HG02973 (cell line): ENCODE measurements around the gene IGSF10.

Experiments
- ATAC-seq: cut with Tn5 transposase; IDR thresholded peaks from one replicate; pipeline ENCODE4 v1.9.1; 2021; ENCODE audit warnings: moderate library complexity; ENCODE audit not compliant: unreplicated experiment

Gene IGSF10

DNA sequence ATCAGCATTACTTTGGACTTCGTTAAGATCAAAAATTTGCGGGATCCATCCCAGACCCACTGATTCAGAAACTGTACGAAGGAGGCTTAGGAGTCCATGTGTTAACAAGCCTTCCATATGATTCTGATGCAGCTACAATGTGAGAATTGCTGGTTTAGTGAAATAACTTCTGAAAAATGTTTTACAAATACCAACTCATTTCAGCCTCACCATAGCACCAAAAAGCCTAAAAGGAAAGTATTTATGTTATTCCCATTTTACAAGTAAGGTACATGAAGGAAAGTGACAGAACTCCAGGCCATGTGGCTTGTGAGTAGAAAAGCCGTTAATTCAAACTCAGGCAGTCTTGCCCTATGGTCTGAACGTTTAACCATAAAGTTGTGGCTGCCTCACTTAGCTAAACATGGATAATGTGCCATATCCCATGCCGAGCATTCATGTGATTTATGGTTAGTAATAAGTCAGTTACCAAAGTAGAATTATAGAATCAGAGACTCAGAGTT, 1.5 kb upstream of the IGSF10 start:
- no peak for ATAC-seq

DNA sequence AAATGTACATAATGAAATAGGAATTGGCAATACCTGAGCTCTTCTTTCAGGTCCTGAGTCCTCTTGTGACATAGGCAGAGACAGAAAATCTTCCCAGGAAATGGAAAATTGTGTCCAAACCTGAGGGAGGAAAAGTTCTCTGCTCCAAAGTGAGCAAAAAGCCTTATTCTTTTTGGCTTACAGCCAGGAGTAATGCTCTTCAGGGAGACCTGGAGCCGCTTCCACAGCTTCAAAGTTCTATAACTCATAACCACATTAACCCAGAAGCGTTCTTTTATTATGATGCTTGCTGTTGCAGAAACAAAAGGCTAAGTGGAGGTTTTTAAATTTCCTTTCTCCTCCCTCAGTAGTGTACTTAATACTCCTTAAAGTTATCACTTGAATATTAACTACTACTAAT, 633 bp downstream of the IGSF10 start:
- ATAC-seq = no peak

DNA sequence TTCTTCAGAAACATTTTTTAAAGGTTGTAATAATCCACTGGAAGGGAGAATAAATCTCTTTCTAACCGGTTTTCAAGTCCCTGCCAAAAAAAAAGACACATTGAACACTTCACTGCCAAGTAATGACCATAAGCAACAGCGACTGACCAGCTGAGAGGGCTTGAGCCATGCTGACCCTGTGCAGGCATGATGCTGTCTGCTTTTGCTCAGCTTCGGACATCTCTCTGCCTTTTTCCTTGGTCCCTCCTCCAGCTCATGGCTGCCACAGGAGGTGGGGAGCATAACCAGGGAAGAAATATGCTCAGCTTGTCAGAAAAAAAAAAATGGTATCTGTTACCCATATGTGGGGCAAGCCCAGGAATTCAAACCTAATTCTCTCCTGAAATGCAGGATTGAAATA, 1.5 kb downstream of the IGSF10 start:
- no peak for ATAC-seq

DNA sequence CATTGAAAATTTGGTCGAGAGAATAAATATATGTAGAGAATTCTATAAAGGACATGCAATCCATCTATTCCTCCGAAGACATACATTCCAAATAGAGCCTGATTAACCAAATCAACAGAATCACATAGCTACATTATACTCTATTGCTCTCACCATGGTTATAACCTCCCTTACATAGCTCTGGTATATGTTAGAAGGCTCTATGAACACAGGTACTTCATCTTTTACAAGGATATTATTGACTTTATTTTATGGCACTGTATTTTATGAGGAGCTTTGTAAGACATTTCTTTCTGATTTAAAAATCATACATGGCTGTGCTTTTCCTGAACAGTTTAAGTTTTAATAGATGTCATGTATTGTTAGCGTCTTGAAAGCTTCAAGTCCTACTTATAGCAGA, 4.8 kb downstream of the IGSF10 start:
- ATAC-seq = no peak

DNA sequence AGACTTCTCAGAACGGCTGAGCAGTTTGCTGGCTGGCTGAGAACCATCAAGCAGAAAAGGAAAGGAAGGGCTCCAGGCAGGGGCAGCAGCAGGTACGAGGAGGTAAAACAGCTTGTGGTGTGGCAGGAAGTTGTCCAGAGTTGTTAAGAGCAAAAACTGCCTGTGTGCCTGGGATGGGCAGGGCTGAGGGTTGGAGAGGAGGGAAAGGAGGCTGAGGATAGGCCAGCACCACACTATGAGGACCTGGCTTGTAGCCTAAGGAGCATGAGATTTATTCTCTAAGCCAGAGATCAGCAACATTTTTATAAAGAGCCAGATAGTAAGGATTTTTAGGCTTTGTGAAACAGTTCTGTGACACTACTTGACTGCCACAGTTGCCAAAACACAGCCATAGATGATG, 8.0 kb downstream of the IGSF10 start:
- no peak for ATAC-seq

DNA sequence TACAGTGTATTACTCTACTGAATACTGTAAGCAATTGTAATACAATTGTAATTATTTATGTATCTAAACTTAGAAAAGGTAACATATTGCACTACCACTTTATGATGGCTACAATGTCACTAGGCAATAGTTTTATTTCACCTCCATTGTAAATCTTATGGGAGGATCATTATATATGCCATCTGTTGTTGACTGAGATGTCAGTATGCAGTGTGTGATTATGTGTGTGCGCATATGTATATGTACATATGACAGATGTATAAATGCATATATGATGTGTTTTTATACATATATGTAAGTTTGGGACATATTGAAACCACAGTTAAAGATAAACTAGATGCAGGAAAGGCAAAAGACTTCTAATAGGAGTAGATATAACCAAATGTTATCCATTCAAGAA, 8.5 kb downstream of the IGSF10 start:
- ATAC-seq = no peak

DNA sequence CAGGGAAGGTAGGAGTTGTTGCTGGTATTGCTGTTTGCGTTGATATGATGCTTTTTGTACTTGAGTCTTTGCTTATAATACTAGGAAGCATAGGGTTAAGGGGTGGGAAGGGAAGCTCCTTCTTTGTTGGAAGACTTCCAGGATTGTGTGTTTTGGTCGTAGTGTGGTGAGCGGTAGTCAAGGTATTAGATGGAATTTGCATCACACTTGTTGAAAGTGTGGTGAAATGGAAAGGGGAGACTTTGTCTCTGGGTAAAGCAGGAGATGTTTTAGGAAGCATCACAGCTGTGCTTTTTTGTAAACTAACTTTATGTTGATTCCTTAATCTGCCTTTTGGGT, 14.9 kb downstream of the IGSF10 start:
- ATAC-seq = no peak

DNA sequence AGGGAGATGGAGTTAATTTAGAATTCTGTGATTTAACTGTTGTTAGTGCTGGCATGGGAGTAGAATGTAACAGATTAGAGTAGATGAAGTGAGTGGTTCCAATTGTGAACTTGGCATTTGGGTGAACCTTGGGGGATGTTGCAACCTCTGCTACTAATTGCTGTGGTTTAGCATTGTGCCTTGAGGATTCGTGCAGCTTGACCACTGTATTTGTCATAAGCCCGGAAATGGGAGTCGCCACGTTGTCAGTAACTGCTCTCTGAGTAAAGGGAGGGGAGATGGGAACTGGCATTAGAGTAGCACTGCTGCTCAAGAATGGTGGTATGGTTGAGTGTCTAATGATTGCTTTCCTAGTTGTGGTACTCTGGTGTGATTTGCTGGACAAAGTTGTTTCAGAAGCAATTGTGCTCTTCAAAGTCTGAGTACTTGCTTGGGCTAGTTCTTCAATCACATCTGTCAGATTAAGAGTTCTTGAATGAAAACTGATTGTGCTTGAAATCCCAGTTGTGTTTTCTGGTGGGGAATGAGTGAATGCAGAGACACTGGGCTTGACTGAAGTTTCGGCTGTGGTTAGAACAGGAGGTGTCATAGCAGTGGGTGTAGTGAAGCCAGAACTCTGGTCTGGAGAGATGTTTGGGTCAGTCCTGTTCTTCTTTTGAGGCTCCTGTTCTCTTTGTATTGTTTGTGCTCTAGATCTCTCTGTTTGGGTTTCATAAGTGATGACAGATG, 15.4 kb downstream of the IGSF10 start:
- no peak for ATAC-seq

DNA sequence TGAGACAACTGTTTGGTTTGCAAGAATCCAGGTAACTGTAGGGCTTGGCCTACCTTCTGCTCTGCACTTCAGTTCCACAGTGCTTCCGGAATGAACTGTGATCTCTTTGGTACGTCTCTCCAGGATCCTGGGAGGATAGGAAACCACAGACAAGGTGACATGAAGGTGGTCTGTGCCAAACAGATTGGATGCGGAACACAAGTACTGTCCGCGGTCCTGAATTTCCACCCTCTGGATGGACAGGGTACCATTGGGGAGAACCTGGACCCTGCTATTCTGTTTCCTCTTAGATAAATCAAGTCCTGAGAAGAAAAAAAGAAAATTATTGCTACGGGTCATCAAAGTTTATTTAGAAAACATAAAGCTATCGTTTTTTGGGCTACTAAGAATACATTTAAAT, 17.3 kb downstream of the IGSF10 start:
- ATAC-seq = no peak

DNA sequence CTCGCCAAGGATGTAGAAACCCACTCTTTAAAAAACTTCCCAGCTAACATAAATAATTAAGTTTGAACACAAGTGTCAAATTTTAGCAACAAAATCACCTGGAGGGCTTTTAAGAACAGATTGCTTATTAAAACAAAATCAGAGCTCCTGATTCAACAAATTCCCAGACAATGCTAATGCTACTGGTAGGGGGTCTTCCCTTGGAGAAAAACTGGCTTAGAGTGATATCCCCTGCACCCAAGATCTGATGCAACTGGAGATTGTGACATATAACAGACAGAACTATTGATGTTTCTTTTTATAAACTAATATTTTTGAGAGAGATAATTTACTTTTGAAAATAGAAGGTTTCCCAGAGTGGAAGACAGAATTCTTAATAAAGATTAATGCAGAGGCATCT, 19.9 kb downstream of the IGSF10 start:
- ATAC-seq = no peak

DNA sequence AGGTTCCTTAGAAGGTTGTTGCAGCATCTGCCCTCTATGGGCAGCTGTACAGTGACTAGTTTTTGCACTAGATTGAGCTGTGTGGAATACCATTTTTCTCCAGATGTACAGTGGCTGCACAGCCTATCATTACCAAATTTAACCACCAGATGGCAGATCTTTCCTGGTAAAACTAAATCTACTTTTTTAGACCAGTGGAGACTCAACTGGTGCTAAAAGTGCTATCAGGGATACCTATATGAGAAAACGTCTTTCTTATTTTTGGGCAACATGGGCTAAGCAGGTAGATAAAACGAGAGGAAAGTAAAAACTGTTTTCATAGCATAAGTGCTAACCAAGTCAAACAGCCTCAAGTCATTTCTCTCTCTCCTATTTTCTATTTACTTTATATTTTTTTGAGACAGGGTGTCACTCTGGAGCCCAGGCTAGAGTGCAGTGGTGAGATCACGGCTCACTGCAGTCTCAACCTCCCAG, 21.2 kb downstream of the IGSF10 start:
- peak; percentile 81 for ATAC-seq

DNA sequence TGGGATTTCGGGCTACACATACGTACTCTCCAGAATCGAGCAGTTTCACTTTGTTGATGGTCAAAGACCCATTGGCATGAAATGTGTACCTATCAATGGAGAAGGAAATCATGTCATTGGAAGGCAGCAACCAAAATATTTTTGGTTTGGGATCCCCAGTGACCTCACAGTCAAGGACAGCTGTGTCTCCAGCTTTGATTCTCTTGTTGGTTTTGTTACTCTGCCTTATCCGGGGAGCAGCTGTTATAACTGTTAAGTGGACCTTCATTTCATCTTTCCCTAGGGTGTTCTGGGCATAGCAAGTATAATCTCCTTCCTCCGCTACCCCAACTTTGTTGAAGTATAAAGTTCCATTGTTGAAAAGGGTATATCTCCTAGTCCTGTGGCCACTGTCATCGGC, 23.0 kb downstream of the IGSF10 start:
- ATAC-seq = no peak

DNA sequence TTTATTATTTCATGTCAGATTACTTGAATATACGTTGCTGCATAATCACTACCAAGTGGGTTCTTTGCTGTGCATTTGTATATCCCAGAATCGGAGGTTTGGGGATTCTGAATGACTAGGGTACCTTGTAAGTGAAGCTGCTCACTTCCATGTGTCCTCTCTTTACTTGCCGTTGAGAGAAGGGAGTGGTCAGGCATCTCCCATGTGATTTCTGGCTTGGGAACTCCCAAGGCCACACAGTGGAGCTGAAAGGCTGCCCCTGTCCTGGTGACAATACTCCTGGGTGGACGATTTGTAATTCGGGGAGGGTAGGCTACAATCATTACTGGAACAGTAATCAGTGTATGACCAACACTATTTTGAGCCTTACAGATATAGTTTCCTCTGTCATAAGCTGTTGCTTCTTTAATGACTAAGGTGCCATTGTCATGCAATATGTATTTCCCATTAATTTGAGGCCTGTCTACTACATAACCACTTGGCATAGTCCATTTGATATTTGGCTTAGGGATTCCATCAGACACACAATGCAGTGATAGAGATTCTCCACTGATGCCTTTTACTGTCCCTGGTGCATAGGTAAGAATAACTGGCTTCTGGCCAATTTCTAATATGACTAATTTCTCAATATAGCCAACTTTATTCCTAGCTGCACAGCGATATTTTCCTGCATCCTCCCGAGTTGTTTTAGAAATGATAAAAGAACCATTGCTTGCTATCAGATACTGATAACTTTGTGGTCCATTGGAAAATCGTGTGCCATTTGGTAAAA, 24.0 kb downstream of the IGSF10 start:
- ATAC-seq = no peak

DNA sequence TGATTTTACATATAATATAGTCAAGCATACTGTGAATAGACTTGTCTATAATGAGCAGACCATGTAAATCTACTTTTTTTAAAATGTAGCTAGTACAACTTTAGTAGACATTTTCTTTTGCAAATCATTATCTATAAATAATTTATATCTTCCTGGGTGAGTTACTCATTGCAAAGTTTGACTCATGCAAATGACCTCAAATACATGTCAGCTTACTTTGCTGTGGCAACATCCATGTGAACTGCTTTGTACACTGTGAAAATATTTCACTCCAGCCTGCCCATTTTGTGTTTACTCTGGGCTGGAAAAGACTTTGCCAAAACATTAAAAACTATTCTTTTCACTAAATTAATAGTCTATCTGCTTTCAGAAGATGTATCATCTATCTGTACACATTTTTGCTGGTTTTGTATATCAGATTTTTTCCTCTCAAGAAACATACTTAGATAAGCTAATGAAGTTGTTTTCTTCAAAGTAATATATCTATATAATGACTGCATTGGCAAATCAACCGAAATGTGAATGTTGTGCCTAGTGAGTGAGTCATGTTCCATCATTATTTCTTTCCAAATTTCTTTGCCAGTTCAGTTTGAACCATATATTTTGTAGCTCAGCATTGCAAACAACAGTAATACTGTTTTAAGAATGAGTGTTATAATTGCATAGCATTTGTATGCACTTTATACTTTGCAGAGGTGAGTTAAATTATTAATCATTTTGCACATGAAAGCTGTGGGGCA, 26.5 kb downstream of the IGSF10 start:
- ATAC-seq = no peak

DNA sequence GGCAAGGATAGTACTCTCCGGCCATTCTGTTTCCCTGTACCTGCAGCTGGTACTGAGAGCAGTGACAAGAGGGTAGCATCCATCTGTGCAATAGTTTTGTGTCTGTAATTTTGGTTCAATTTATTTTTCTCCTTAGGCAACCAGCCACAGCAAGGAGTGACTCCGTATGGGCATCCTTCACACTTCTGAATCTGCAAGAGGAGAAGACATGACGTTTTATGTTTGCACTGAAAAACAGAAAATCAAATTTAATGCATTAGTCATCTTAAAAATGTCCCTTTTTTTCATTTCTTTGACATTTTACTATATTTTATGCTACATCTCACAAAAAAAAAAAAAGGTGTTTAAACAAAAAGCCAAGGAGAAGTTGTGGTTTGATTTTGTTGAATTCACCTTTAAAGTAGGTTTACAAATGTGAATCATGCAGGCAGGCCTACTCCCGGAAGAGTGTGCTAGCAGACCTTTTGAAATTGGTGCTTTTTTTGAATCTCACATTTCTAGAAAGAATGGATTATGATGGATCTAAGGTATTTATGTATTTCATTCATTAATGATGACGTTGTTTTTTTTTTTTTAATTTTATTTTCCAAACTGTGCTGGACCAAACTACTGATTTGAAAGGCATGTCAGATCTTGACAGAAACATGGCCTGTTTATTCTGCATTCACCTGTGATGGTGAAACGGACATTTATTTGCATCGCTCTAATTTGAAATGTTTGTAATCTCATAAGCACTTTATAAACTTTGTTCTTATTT, 28.1 kb downstream of the IGSF10 start:
- ATAC-seq = no peak

DNA sequence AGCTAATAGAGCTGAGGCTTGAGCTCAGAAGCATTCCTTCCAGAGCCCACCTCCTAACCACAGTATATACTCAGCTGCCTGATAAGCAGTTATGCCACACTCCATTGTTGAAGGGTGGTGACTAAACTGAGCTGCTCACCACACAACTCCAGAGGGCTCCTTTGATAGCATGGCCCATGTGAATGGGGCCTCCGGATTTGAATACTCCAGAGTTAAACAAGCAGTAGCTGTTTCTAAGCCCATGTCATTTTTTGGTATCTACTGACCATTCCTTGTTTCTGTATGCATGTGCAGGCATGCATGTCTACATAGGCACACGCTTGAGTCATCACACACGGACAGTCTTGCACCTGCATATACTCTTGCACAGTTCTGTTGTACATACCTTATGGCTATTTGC, 28.9 kb downstream of the IGSF10 start:
- ATAC-seq = no peak

DNA sequence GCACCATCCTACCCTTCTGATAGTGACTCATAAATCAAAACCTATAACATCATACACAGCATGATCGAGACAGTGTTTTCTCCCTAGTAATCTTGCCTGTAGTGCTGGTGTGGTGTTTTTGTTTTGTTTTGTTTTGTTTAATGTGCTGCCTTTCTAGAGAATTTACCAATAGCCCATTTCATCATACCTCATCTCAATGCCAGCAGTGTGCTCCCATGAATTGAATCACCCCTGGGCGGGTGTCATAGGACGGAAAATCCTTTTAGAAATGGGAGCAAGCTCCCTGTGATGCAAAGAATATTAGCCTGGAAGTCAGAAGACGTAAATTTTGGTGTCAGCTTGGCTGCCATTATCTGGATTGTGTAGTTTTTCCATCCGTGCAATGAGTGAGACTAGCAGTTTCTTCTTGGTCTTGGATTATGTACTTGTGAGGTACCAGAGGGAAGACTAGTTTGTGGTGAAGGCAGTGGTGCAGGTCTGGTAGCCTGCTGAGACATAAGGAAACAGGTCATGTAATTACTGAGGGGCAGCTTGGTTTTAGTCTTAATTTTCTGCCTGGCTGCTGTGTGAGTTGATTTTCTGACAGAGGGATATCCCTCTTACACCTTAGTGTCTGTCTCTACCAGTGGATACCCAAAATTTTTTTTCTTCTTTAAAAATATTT, 29.9 kb downstream of the IGSF10 start:
- no peak for ATAC-seq

DNA sequence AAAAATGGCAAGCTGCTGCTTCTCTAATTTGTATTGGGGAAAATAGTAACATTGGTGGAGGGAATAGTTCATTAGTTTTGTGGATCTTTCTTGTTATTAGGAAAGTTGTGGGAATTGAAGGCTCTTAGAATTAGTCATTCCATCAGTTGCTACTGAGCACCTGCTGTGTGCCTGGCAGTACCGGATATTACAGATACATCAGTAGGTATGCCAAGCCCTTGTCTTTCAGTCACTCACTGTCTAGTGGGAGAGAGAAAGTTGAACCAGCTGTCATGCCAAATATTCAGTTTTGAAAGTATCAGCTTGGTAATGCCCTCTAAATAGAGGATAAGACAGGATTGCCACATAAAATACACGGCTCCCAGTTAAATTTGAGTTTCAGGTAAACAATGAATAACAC, 32.5 kb downstream of the IGSF10 start:
- no peak for ATAC-seq

DNA sequence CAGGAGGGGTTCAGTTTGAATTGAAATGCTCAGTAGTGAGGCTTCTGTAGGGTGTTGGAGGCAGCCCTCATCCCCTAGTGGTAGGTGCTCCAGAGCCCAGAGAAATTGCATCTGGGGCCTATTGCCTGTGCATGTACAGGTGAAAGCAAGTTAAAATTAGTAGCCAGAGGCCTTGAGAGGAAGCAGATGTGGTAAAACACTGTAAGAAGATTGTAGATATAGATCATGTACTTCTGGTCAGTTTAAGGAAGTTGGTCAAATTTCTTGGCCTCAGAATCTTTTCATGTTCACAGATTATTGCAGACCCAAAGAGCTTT, 34.6 kb downstream of the IGSF10 start:
- peak; percentile 63 for ATAC-seq

DNA sequence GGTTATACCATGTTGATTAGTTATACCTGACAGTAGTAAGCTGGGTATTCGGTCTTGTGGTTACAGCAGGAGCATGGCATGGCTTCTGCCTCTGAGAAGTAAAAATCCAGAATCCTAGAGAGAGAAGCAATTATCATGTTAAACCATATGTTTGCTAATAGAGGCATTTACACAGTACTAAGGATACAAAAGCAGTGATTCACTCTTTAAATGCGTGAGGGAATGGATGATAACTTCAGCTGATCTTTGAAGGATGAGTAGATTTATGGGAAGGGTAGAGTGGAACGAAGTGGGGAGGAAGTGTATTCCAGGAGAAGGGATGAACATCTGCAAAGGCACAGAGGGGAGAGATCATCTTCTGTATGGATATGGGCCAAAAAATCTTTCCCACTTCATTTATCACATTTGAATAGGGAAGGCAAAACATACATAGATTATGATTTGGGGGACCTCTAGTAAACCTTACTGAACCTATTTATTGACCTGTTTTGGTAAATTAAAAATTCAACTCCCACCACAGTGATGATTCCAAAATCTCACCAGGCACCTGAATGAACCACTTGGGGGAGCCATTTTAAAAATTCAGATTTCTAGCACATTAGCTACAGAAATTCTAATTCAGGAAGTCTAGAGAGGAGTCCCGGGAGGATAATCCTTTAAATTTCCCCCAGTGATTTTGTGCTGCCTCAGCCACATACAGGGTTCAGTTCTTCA, 35.1 kb downstream of the IGSF10 start:
- peak; percentile 20 for ATAC-seq
